HG03066 (cell line): ENCODE measurements around the gene GATAD2B.
"Not testable (repeated sequence)": the region's sequence is repeated elsewhere in the genome, so short reads cannot be mapped to it uniquely, and the experiment has no call there.

Source experiments
- ATAC-seq: cut with Tn5 transposase; IDR thresholded peaks from one replicate; pipeline ENCODE4 v1.9.1; 2021; ENCODE audit warnings: low read depth; ENCODE audit not compliant: unreplicated experiment

Gene GATAD2B

GRCh38 chr1:153899509-153899908 is 23.3 kb downstream of the GATAD2B start:
- no peak for ATAC-seq

GRCh38 chr1:153895866-153896265 is 26.9 kb downstream of the GATAD2B start:
- not testable (repeated sequence) for ATAC-seq

GRCh38 chr1:153891042-153891441 is 31.7 kb downstream of the GATAD2B start:
- ATAC-seq = not testable (repeated sequence)

GRCh38 chr1:153888533-153888932 is 34.2 kb downstream of the GATAD2B start:
- ATAC-seq = no peak

- no peak for ATAC-seq
Observed at GRCh38 chr1:153886127-153886526, 36.6 kb downstream of the GATAD2B start.

- ATAC-seq = no peak
Observed at GRCh38 chr1:153883223-153883622, 39.5 kb downstream of the GATAD2B start.

- ATAC-seq = no peak
Observed at GRCh38 chr1:153882296-153882912, 40.4 kb downstream of the GATAD2B start.

GRCh38 chr1:153881751-153882150 is 41.0 kb downstream of the GATAD2B start:
- no peak for ATAC-seq

- ATAC-seq = no peak
Observed at GRCh38 chr1:153880962-153881361, 41.8 kb downstream of the GATAD2B start.

GRCh38 chr1:153880024-153880423 is 42.7 kb downstream of the GATAD2B start:
- ATAC-seq = no peak

GRCh38 chr1:153877112-153877511 is 45.7 kb downstream of the GATAD2B start:
- no peak for ATAC-seq

GRCh38 chr1:153872934-153873333 is 49.8 kb downstream of the GATAD2B start:
- no peak for ATAC-seq

- ATAC-seq = no peak
Observed at GRCh38 chr1:153872331-153872730, 50.4 kb downstream of the GATAD2B start.

- ATAC-seq = no peak
Observed at GRCh38 chr1:153869486-153869885, 53.3 kb downstream of the GATAD2B start.

- ATAC-seq = no peak
Observed at GRCh38 chr1:153866045-153866850, 56.5 kb downstream of the GATAD2B start.

GRCh38 chr1:153860285-153860684 is 62.5 kb downstream of the GATAD2B start:
- ATAC-seq = no peak

GRCh38 chr1:153857505-153857904 is 65.3 kb downstream of the GATAD2B start:
- no peak for ATAC-seq

- no peak for ATAC-seq
Observed at GRCh38 chr1:153856763-153857162, 66.0 kb downstream of the GATAD2B start.

GRCh38 chr1:153852170-153852569 is 70.6 kb downstream of the GATAD2B start:
- no peak for ATAC-seq

GRCh38 chr1:153849487-153850185 is 73.1 kb downstream of the GATAD2B start:
- peak; percentile 63 for ATAC-seq

GRCh38 chr1:153848805-153849204 is 74.0 kb downstream of the GATAD2B start:
- ATAC-seq = no peak
